DMS53 (cell line): ENCODE data around the gene CD69.
A peak's percentile ranks its signal among the peaks of the same experiment; 100 is the strongest.

Source experiments
- DNase-seq: peaks from one replicate; lab custom pipeline; 2025; lab: John Stamatoyannopoulos, UW

CD69 gene

GRCh38 chr12:9781360-9781759, 20.7 kb upstream of the CD69 start:
- DNase-seq, result no peak

DNA sequence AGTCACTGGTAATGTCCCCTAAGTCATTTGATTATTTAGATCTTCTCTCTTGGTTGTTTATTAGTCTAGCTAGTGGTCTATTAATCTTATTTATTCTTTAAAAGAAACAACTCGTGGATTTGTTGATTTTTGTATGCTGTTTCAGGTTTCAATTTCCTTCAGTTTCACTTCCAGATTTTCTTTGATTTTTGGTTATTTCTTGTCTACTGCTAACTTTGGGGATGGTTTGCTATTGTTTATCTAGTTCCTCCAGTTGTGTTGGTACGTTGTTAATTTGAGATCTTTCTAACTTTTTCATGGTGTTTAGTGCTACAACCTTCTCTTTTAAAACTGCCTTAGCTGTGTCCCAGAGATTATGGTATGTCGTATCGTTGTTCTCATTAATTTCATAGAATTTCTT, 18.5 kb upstream of the CD69 start:
- DNase-seq, result no peak

DNA sequence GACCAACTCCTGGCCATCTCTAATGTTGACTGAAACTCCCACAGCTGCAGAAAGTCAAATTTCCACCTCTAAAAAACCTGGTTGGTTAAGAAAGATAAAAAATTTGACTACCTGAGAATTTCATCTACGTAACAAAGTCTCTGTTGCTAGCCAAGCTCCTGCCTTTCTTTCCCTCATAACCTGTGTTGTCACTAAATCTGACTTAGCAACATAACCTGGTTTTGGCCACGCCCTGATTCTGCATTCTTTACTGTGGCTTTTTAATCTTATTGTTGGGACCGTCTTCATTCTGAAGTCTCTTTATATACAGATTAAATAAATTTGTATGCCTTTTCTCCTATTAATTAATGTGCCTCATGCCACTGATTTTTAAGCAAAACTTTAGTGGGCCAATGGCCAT, 16.1 kb upstream of the CD69 start:
- no peak for DNase-seq

DNA sequence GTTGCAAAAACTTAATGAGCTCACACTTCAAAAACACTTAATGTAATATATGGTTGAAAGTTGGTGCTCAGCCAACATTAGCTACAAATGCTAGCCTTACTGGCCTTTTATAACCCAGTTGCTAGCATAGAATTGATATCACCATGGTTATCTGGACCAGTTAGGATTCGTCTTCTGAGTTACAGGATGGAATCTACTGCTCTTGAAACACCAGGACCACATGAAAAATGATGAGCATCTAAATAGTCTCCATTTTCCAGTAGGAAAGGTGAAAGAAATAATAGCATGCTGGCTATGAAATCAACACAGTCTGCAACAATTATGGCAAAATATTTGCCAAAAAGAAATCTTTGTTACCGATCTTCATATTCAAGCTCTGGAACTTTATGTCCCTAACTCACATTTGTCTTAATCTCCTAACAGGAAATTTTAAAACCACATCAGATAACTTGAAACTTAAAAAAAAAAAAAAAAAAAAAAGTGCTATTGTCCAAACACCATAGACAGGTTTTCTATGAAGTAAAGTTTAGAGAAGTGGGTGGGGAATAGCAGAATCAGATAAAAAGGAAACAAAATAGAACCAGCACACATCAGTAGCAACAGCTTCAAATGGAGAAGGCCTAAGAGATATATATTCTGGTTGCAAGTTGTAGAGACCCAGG, 12.6 kb upstream of the CD69 start:
- no peak for DNase-seq

GRCh38 chr12:9763025-9763424, 2.3 kb upstream of the CD69 start:
- DNase-seq, result no peak

DNA sequence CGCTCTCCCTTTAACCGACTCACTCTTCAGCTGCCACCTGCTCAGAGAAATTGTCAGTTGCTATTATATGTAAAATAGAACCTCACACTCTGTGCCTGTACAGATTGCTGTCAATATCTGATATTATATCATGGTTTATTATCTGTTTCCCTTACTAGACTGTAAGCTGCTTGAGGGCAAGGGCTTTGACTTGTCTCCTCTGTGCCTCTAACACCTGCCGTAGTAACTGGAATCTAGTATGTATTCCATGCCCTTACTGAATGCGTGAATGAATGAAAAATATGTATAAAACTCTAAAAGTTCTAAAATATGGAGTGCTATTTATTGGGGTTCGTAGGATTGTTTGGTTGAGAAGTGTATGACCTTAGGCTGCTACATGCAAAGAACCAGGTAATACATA, 1.7 kb upstream of the CD69 start:
- no peak for DNase-seq

- DNase-seq, result no peak
Measured at GRCh38 chr12:9761419-9761781, 699 bp upstream of the CD69 start.

- DNase-seq, result no peak
Measured at GRCh38 chr12:9760120-9760519, 581 bp downstream of the CD69 start.

GRCh38 chr12:9759694-9760093, 1.0 kb downstream of the CD69 start:
- no peak for DNase-seq

DNA sequence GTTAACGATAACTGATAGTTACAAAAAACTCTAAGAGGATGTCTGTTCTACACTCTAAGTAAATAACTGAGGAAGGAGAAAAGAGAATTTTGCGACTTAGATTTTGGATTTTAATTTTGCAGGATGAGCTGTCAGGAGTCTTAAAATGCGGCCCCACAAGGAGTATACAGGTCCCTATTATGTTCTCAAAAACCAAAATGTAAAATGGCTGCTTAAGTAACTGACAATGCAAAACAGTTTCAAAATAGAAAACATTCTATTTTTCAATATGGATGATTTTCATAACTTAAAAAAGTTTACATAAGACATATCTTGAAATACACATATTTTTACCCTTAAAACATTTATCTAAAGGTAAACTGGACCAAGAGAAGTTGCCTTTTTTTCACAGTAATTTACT, 2.6 kb downstream of the CD69 start:
- DNase-seq, result no peak

DNA sequence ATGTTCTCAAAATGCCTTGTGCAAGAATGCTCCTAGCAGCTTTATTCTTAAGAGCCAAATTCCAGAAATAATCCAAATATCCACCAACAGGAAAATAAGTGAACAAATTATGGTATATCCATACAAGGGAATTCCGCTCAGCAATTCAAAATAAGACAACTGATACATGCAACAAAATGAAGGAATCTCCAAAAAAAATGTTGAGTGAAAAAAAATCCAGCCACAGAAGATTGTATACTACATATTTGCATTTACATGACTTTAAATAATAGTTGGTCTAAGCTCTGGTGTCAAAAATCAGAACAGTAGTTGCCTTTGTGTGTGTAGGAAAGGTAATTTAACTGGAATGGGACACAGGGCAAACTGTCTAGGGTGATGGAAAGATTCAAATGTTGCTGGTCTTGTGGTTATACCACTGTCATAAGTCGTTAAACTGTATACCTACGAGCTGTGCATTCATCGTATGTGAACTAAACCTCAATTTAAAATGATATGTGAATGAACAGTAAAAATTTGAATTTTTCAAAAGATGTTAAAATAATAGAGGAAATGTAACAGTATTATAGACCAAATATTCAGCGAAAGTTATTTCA, 3.2 kb downstream of the CD69 start:
- no peak for DNase-seq

- no peak for DNase-seq
Measured at GRCh38 chr12:9756706-9757105, 4.0 kb downstream of the CD69 start.

DNA sequence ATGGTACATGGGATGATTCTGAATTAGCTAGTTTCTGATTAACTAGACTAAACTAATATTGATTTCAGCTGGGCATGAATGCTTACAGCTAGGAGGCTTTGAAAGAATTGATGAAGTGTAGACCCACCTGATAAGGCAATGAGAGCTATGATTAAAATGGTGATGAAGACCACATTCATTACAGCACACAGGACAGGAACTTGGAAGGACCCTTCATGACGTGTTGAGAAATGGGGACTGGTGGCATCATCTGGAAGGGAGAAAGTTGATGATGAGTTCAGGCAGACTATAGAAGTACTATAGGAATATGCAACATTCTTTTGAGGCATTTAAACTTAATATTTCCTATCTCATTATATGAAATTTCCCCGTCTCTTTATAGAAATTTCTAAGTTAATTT, 4.5 kb downstream of the CD69 start:
- no peak for DNase-seq

GRCh38 chr12:9755567-9755966, 5.1 kb downstream of the CD69 start:
- no peak for DNase-seq

GRCh38 chr12:9755035-9755434, 5.7 kb downstream of the CD69 start:
- no peak for DNase-seq

DNA sequence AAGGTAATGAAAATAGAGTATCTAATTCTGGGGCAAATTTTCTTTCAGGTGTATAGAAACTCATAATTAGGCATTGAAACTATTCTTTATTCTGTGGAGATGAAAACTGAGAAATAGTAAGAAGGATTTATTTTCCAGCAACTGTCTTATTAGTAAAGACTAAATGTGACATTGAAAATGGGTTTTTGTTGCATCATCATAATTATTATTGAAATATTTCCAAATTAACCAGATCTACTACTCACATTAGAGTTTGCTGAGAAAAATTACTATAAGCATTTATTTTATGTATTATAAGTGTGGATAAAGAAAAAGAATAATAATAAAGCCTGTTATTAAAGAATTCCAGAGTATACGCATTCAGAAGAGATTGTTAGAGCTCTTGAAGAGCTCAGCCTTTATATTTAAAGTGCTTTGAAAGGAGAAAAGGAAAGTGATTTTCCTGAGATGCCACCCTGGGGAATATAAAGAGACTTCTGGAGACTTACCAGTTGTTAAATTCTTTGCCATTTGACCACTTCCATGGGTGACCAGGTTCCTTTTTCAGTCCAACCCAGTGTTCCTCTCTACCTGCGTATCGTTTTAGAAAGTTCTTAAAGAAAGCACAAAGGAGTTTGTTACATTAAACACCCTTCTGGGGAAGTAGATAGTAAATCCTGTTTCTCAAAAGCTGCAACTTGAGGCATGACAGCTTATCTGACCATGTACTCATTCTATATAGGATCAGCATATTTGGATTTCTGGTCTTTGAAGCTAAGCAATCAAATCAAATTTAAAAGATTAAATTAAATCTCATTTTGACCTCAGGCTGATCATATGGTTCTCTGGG, 6.4 kb downstream of the CD69 start:
- no peak for DNase-seq

DNA sequence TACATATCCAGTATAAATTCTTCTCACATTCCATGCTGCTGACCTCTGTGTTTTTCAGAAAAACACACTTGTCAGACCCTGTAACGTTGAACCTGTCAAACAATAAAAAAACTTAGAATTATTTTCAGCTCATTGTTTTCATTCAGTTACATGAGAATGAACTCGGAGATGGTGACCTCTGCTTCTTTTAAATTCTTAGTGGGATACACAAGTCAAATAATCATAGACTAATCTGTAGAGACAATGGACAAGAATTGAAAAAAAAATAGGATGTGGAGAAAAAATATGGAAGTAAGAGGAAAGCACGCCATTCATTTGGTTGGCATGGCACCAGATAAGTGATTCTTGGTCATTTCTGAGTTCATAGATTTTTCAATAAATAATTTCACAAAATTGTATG, 7.2 kb downstream of the CD69 start:
- no peak for DNase-seq

GRCh38 chr12:9753073-9753472, 7.6 kb downstream of the CD69 start:
- no peak for DNase-seq

- no peak for DNase-seq
Measured at GRCh38 chr12:9752145-9752933, 8.4 kb downstream of the CD69 start.

DNA sequence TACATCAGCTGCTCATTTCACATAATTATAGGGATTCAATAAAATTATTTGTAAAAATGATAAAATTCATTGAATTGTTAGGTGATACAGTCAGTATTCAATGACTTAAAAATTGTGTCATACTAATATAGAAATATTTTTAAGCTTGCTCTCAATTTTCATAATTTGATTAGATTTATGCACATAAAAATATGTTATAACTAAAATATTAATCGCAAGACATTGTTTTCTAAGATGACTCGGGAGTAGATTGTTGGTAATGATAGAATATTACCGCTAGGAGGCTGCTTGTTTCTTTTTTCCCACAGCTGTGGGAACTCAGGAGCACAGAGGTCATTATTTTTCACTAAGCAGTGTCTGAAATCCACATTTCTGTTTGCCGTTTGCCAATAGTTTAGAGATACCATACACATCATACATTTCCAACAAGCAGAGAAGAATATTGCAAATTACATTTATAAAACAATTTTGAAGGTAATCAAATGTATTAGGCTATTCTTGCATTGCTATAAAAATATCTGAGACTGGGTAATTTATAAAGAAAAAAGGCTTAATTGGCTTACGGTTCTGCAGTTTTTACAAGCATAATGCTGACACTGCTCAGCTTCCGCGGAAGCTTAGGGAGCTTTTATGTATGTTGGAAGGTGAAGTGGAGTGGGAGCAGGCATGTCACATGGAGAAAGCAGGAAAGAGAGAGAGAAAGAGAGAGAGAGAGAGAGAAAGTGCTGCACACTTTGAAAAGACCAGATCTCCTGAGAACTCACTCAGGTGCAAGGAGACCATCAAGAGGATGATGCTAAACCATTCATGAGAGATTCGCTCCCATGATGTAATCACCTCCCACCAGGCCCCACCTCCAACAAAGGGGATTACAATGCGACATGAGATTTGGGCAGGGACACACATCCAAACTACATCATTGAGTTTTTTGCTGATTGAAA, 9.2 kb downstream of the CD69 start:
- peak; percentile 64 for DNase-seq
